Trophoblast cell (in vitro differentiated cells and primary cell): ENCODE measurements around the gene RAD23A.

Experiments used
- DNase-seq, 2 donors: peaks; one replicate each; pipeline ENCODE4 v3.0.0-alpha.2; 2016
- H2AFZ ChIP-seq: 2 replicates; pipeline ENCODE4 v1.6.1; 2013; ENCODE audit warnings: low read length, moderate library complexity, mild to moderate bottlenecking; ENCODE audit not compliant: insufficient read depth, poor library complexity
- H2AK5ac ChIP-seq: 2 replicates; pipeline ENCODE4 v1.6.1; 2013; ENCODE audit warnings: mild to moderate bottlenecking, low read length
- H2BK120ac ChIP-seq: 2 replicates; pipeline ENCODE4 v1.6.1; 2013; ENCODE audit warnings: low read length, mild to moderate bottlenecking, moderate library complexity; ENCODE audit not compliant: insufficient read depth, poor library complexity
- H2BK12ac ChIP-seq: 2 replicates; pipeline ENCODE4 v1.6.1; 2013; ENCODE audit warnings: mild to moderate bottlenecking, low read length, moderate library complexity
- H2BK5ac ChIP-seq: 2 replicates; pipeline ENCODE4 v1.6.1; 2013; ENCODE audit warnings: low read length, low read depth, moderate library complexity, mild to moderate bottlenecking; ENCODE audit not compliant: poor library complexity
- H3K14ac ChIP-seq: 2 replicates; pipeline ENCODE4 v1.6.1; 2013; ENCODE audit warnings: mild to moderate bottlenecking, low read length
- H3K18ac ChIP-seq: 2 replicates; pipeline ENCODE4 v1.6.1; 2013; ENCODE audit warnings: mild to moderate bottlenecking, low read length
- H3K23ac ChIP-seq: 2 replicates; pipeline ENCODE4 v1.6.1; 2013; ENCODE audit warnings: low read length
- H3K27ac ChIP-seq: 2 replicates; pipeline ENCODE4 v1.5.1; 2013; ENCODE audit warnings: low read depth, mild to moderate bottlenecking, inconsistent platforms, low read length, moderate library complexity
- H3K27me3 ChIP-seq: 2 replicates; pipeline ENCODE4 v1.6.1; 2013; ENCODE audit warnings: inconsistent platforms, mild to moderate bottlenecking, low read length, moderate library complexity; ENCODE audit not compliant: insufficient read depth
- H3K36me3 ChIP-seq, 2 experiments: 1 replicate in 1 of 2; 2 replicates in 1 of 2; pipeline ENCODE4 v1.6.1; 2013; ENCODE audit warnings: low read length in 2 of 2, mild to moderate bottlenecking in 2 of 2, moderate library complexity in 1 of 2; ENCODE audit not compliant: insufficient read depth in 2 of 2, control insufficient read depth in 1 of 2
- H3K4ac ChIP-seq: 2 replicates; pipeline ENCODE4 v1.6.1; 2013; ENCODE audit warnings: low read depth, mild to moderate bottlenecking, low read length, moderate library complexity
- H3K4me1 ChIP-seq, 2 experiments: 1 replicate in 1 of 2; 2 replicates in 1 of 2; pipeline ENCODE4 v1.6.1; 2013; ENCODE audit warnings: low read length in 2 of 2, mild to moderate bottlenecking in 2 of 2, moderate library complexity in 1 of 2; ENCODE audit not compliant: insufficient read depth in 2 of 2, control insufficient read depth in 1 of 2
- H3K4me2 ChIP-seq: 2 replicates; pipeline ENCODE4 v1.6.1; 2013; ENCODE audit warnings: inconsistent platforms, mild to moderate bottlenecking, low read length, moderate library complexity
- H3K4me3 ChIP-seq: 2 replicates; pipeline ENCODE4 v1.5.1; 2013; ENCODE audit warnings: mild to moderate bottlenecking, low read depth, low read length, inconsistent platforms
- H3K79me1 ChIP-seq: one replicate; pipeline ENCODE4 v1.6.1; 2013; ENCODE audit warnings: low read length
- H3K79me2 ChIP-seq: 2 replicates; pipeline ENCODE4 v1.6.1; 2013; ENCODE audit warnings: low read length, mild to moderate bottlenecking; ENCODE audit not compliant: control insufficient read depth, insufficient read depth, poor library complexity
- H3K9ac ChIP-seq: 2 replicates; pipeline ENCODE4 v1.6.1; 2013; ENCODE audit warnings: mild to moderate bottlenecking, low read length
- H3K9me3 ChIP-seq: 2 replicates; pipeline ENCODE4 v1.6.1; 2013; ENCODE audit warnings: low read depth, mild to moderate bottlenecking, control low read depth, inconsistent platforms, low read length; ENCODE audit not compliant: insufficient read depth
- H4K12ac ChIP-seq: 2 replicates; pipeline ENCODE4 v1.6.1; 2013; ENCODE audit warnings: low read depth, mild to moderate bottlenecking, low read length, moderate library complexity
- H4K8ac ChIP-seq: 2 replicates; pipeline ENCODE4 v1.6.1; 2013; ENCODE audit warnings: low read depth, mild to moderate bottlenecking, low read length, moderate library complexity
- H4K91ac ChIP-seq: one replicate; pipeline ENCODE4 v1.6.1; 2013; ENCODE audit warnings: low read depth, mild to moderate bottlenecking, low read length, moderate library complexity
- WGBS: extraction: QIAGEN DNeasy Blood & Tissue Kit; methylation state at CpG from one replicate; pipeline ENCODE4 v1.1.7; 2013; ENCODE audit warnings: missing lambda C conversion rate; ENCODE audit not compliant: insufficient read length, insufficient coverage; ENCODE audit errors: extremely low coverage; 5-methylcytosine and 5-hydroxymethylcytosine counted together

Gene RAD23A

GRCh38 chr19:12997179-12997966, 51.7 kb downstream of the RAD23A start:
- Histone ChIP-seq H3K23ac (no peak overlapping the region), H3K79me2 (no peaks in the 10 kb centered on the region), H2AFZ (no peak overlapping the region), H3K27me3 (peaks cover 49% of the 10 kb centered on the region), H3K4me3 (no peak overlapping the region), H4K8ac (no peak overlapping the region), H3K9ac (no peak overlapping the region), H3K4me2 (no peak overlapping the region), H2BK120ac (no peak overlapping the region), H3K36me3 (no peaks in the 10 kb centered on the region), H3K18ac (no peak overlapping the region), H3K27ac (no peak overlapping the region), H2AK5ac (no peak overlapping the region), H4K91ac (no peak overlapping the region), H3K4ac (no peak overlapping the region), H4K12ac (no peak overlapping the region), H3K79me1 (no peaks in the 10 kb centered on the region), H3K4me1 (peaks cover 0 to 6% of the 10 kb centered on the region in 2 experiments), H3K14ac (no peak overlapping the region), H3K9me3 (peaks cover 32% of the 10 kb centered on the region), H2BK5ac (no peak overlapping the region), H2BK12ac (no peak overlapping the region)
- no CpG with 5 or more reads among the region's 25 CpGs for WGBS
- no peak for DNase-seq

DNA sequence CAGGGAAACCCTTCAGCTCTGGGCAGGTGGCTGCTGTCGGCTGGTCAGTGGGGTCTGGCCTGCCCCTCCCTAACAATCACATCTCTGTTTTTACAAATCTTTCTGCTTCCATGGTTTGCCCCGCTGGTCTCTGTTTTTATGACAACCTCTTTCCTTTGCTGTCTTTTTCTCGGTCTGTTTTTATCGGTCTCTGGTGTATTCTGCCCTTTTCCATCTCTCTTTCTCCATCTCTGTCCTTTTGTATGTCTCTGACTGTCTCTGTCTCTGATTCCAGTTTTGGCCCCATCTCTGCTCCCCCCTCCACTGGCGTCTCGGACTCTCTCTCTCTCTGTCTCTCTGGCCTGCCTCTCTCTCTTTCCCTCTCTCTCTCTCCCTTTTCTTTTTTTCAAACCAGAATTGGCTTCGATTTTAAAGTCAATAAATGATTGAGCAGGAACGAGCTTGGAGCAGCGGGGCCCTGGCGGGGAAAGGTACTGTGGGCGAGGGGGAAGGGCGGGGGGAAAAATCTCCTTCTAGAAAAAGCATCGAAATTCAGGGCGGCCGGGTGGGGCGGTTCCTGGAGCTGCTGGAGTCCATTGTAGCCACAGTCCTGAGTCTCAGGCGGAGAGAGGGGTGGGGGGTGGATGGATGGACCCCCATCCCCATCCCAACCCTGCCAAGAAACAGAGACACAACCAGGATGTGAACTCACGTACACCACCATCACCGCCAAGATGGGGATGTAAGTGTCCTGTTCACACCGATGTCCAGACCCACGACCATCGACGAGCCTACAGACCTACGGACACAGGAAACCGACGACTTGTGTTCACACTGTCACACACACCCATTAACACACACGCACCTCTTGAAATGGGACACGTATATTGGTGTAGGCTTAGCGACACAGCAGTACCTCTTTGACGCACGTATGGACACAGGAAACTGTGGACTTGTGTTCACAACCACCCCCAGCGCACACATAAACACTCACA, 52.6 kb downstream of the RAD23A start:
- Histone ChIP-seq H3K4ac (no peak overlapping the region), H3K18ac (no peak overlapping the region), H4K12ac (no peak overlapping the region), H3K27ac (no peak overlapping the region), H3K4me3 (no peak overlapping the region), H3K9me3 (peaks cover 33% of the 10 kb centered on the region), H2BK12ac (no peak overlapping the region), H2AK5ac (no peak overlapping the region), H3K27me3 (peaks cover 49% of the 10 kb centered on the region), H3K79me2 (no peaks in the 10 kb centered on the region), H2AFZ (no peak overlapping the region), H4K91ac (no peak overlapping the region), H4K8ac (no peak overlapping the region), H3K4me2 (no peak overlapping the region), H3K23ac (no peak overlapping the region), H3K9ac (no peak overlapping the region), H2BK5ac (no peak overlapping the region), H3K36me3 (no peaks in the 10 kb centered on the region), H3K79me1 (no peaks in the 10 kb centered on the region), H2BK120ac (no peak overlapping the region), H3K4me1 (peaks cover 0 to 6% of the 10 kb centered on the region in 2 experiments), H3K14ac (no peak overlapping the region)
- DNase-seq: no peak
- no CpG with 5 or more reads among the region's 32 CpGs for WGBS

GRCh38 chr19:13001166-13001501, 55.5 kb downstream of the RAD23A start:
- H3K4me3 ChIP-seq: no peak overlapping the region
- H3K9me3 ChIP-seq: peaks cover 25% of the 10 kb centered on the region
- peaks cover 43% of the 10 kb centered on the region for H3K27me3 ChIP-seq
- DNase-seq: no peak
- no peak overlapping the region for H4K12ac ChIP-seq
- H4K8ac ChIP-seq: no peak overlapping the region
- no peak overlapping the region for H3K9ac ChIP-seq
- H3K79me1 ChIP-seq: no peaks in the 10 kb centered on the region
- no peak overlapping the region for H2BK120ac ChIP-seq
- H3K36me3 ChIP-seq: no peaks in the 10 kb centered on the region
- no peaks in the 10 kb centered on the region for H3K4me1 ChIP-seq
- no peak overlapping the region for H3K18ac ChIP-seq
- no peak overlapping the region for H4K91ac ChIP-seq
- no peak overlapping the region for H3K4ac ChIP-seq
- no peak overlapping the region for H2BK12ac ChIP-seq
- no peak overlapping the region for H3K27ac ChIP-seq
- H2BK5ac ChIP-seq: no peak overlapping the region
- no peaks in the 10 kb centered on the region for H3K79me2 ChIP-seq
- H2AK5ac ChIP-seq: no peak overlapping the region
- no peak overlapping the region for H2AFZ ChIP-seq
- H3K4me2 ChIP-seq: no peak overlapping the region
- no CpG with 5 or more reads among the region's 19 CpGs for WGBS
- no peak overlapping the region for H3K23ac ChIP-seq
- no peak overlapping the region for H3K14ac ChIP-seq

DNA sequence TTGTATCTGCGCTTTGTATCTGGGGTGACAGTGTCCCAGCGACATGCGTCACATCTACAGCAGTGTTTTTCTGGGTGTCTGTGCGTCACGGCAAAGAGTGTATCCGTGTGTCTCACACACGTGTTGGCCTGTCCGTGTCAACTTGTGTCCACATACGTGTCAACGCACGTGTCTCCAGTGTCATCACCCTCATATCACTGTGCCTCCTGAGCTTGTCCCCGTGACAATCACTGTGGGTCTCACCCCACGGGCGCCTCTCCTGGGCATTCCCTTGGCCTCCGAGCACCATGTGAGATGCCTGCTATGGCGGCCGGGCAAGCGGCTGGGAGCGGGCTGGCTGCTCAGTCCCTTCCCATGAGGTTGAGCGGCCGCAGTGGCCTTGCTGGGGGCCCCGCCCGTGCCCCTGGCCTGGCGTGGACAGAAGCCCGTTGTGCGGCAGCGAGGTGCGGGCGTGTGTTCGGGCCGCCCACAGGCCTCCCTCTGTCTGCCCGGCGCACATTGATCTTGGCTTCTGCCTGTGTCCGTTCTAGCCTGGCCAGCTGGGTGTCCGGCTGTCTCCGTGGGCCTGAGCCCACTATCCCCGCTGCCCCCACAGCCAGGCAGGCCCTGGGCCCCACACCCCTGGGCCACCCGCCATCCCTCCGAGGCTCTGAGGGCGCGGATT, 56.0 kb downstream of the RAD23A start:
- Histone ChIP-seq H3K9ac (no peak overlapping the region), H2BK120ac (no peak overlapping the region)
- no CpG with 5 or more reads among the region's 41 CpGs for whole genome bisulfite sequencing

More for the DNA sequence above, 56.0 kb downstream of the RAD23A start:
- Histone ChIP-seq H3K79me2 (no peaks in the 10 kb centered on the region), H2AK5ac (no peak overlapping the region), H2BK5ac (no peak overlapping the region), H3K27ac (no peak overlapping the region), H3K18ac (no peak overlapping the region), H4K91ac (no peak overlapping the region), H3K4me3 (no peak overlapping the region), H3K4me2 (no peak overlapping the region), H3K4ac (no peak overlapping the region), H3K79me1 (no peaks in the 10 kb centered on the region), H2BK12ac (no peak overlapping the region), H3K9me3 (peaks cover 25% of the 10 kb centered on the region), H3K36me3 (no peaks in the 10 kb centered on the region), H3K23ac (no peak overlapping the region), H4K8ac (no peak overlapping the region), H3K14ac (no peak overlapping the region), H2AFZ (no peak overlapping the region), H3K4me1 (no peaks in the 10 kb centered on the region), H3K27me3 (peaks cover 38% of the 10 kb centered on the region), H4K12ac (no peak overlapping the region)
- DNase-seq: no peak
